Mammary microvascular endothelial cell (primary cell): ENCODE results near the gene NPR1. TPM values are rescaled to one million over a fixed set of nuclear protein-coding genes. Genes with fewer than 3 reads are reported as not detected.

ENCODE experiments used
- total RNA-seq: library from RNA; depleted of rRNA; stranded (reverse); fragments of >200 nt; gene quantifications from 2 replicates; pipeline ENCODE4 v1.2.3, GENCODE V29; 2015

Gene NPR1
- 14.5 and 15.3 TPM in 2 replicates for total RNA-seq

GRCh38 chr1:153678519-153679336 is at the start of gene NPR1:
NPR1 (plus strand) TSS chr1:153678688; CDS start chr1:153679109, 421 bp downstream.

GRCh38 chr1:153633754-153634665 is 44.5 kb upstream of the NPR1 start, which contains the start of gene CHTOP:
CHTOP (plus strand) TSS chr1:153634066; CDS start chr1:153636589, 2,523 bp downstream.

DNA sequence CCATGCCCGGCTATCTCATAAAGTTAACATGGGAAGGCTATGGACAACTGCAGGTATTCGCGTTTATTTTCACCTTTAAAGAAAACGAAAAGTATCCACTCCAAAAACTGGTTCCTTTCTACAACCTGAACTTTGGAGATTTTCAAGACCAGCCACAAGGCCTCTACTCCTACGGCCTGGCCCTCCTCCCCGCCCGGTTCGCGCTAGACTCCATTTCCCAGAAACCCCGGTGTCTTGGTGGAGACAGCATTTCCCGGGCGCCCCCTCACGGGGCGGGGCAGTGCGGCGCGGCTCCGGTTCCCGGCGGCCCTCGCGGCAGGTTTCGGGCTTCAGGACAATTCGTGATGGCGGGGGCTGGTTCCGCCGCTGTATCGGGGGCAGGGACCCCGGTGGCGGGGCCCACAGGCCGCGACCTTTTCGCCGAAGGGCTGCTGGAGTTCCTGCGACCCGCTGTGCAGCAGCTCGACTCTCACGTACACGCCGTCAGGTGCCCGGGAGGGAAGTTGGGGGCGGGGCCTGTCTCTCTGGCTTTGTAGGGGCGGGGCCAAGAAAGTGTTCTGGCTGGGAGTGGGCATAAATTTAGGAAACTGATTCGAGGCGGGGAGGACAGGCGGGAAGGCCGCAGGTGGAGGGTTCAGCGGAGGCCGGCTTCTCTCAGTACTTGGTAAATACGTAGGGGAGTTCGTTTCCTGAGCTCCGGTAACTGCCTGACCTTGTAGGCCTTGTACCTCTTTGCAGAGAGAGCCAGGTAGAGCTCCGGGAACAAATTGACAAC is 19.9 kb upstream of the NPR1 start, which contains the start of gene SNAPIN:
SNAPIN (plus strand) TSS at position 304 of the 775 bp plus-strand sequence; CDS start at position 345, 41 bp downstream.

DNA sequence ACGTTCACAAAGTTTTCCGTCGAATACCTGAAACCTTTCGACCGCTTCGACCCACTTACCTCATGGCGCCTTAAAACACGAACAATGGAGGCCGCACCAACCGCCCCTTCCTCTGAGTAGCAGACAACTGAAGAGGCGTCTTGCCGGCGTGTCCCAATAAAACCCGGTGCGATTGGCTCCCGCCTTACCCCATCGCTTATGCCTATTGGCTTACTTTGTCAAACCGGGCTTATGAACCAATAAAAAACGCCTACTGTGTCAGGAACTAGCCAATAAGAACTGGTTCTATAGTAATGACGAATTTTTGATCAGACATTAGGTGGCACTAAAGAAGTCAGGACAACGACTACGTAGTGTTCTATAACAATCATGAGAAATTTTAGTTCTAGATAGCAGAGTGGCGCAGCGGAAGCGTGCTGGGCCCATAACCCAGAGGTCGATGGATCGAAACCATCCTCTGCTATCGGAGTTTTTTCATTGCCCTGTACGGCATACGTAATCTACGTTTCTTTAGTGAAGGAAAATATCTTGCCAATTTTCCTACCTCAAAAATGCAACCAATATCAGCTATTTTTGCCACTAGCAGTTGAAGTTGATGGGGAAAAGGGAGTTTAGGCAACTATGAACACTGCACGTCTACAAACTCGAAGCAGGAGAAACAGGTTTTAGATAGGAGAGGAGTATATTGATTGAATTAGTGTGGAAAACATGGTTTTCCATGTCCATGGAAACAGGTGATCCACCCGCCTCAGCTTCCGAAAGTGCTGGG is 7.4 kb upstream of the NPR1 start, which contains the start of gene ILF2:
ILF2 (minus strand) TSS at position 135 of the 769 bp plus-strand sequence; CDS start at position 64, 71 bp downstream.

DNA sequence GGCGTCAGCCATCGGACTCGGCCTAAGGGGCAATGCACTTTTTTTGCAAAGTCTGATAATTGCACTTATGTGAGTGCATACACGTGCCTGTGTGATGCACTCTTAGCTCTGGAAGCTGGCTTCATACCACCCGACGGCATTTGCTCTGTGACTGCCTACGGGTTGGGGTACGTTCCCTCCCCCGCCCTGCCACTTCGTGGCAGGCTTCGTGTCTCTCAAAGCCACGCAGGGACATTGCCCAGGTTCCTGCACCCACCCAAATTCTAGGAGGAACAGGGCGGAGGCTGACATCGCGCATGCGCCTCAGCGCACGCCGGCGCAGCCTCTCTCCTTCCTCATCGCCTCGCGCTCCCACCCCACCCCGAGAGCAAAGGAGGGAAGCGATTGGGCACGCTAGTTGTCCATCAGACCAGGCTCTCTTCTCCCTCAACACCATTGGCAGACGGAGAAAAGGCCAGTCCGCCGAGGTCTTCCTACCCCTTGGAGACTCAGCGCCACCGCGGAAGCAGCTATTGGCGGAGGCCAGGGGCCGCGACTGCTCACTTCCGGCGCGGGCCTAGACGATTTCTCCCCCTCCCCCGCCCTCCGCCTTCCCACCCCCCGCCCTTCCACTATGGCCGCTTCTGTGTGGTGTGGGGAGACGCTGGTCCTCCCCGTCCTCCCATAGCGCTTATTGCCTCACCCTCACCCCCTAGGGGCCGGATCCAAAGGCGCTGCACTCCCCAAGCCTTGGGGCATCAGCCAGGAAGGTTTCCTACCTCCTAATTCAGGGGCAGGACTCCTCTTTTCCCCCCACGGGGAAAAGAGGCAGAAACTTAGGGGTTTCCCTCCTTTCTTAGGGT is 49.2 kb downstream of the NPR1 start, which contains the start of gene INTS3:
INTS3 (plus strand) TSS at position 588 of the 842 bp plus-strand sequence. CDS start 585 bp downstream, outside the sequence.

Other genes with a start within 250 kb of the NPR1 start
- not detected in 2 replicates for gene S100A7, start 218.0 kb upstream of the NPR1 start, total RNA-seq
- gene S100A6, start 142.7 kb upstream of the NPR1 start, total RNA-seq = 908 and 1,133 TPM in 2 replicates
- not detected in 2 replicates for gene S100A5, start 137.8 kb upstream of the NPR1 start, total RNA-seq
- gene S100A4, start 132.9 kb upstream of the NPR1 start, total RNA-seq = 2.8 and 5.5 TPM in 2 replicates
- 9.7 and 12.4 TPM in 2 replicates for gene S100A3, start 129.4 kb upstream of the NPR1 start, total RNA-seq
- gene S100A2, start 112.8 kb upstream of the NPR1 start, total RNA-seq = 1.5 and 2.0 TPM in 2 replicates
- gene S100A16, start 65.6 kb upstream of the NPR1 start, total RNA-seq = 728 and 751 TPM in 2 replicates
- not detected in 2 replicates for gene S100A14, start 62.4 kb upstream of the NPR1 start, total RNA-seq
- 144 and 167 TPM in 2 replicates for gene S100A13, start 51.2 kb upstream of the NPR1 start, total RNA-seq
- gene S100A1, start 50.3 kb upstream of the NPR1 start, total RNA-seq = not detected in 2 replicates
- gene CHTOP, start 44.6 kb upstream of the NPR1 start, total RNA-seq = 37.8 and 48.0 TPM in 2 replicates
- 57.5 and 62.2 TPM in 2 replicates for gene SNAPIN, start 20.0 kb upstream of the NPR1 start, total RNA-seq
- gene ILF2, start 7.7 kb upstream of the NPR1 start, total RNA-seq = 283 and 310 TPM in 2 replicates
- gene INTS3, start 49.4 kb downstream of the NPR1 start, total RNA-seq = 17.8 and 23.6 TPM in 2 replicates
- gene SLC27A3, start 96.7 kb downstream of the NPR1 start, total RNA-seq = 15.5 and 18.5 TPM in 2 replicates
- 6.9 and 8.9 TPM in 2 replicates for gene GATAD2B, start 244.3 kb downstream of the NPR1 start, total RNA-seq